ENCODE results near the gene TYW3. TPM values are rescaled to one million over a fixed set of nuclear protein-coding genes. Genes with fewer than 3 reads are reported as not detected.
A peak's percentile ranks its signal among the peaks of the same experiment; 100 is the strongest.
"Not testable (repeated sequence)": the region's sequence is repeated elsewhere in the genome, so short reads cannot be mapped to it uniquely, and the experiment has no call there.

TYW3 gene
- polyA plus RNA-seq, 3 donors, result 5.0 to 6.0 (median 5.2) TPM

- Histone ChIP-seq H3K79me2 (ENCODE audit: insufficient read depth, low read length) (peaks cover 8% of the 10 kb centered on the region), H2AFZ (ENCODE audit: insufficient read depth, low read depth, low read length, poor library complexity, severe bottlenecking) (peak overlapping the region; percentile 96), H3K9me3 (replicated peaks in 1 of 2; ENCODE audit: control insufficient read depth in 1 of 2, insufficient read depth in 1 of 2, low read length in 2 of 2) (peaks cover 0 to 5% of the 10 kb centered on the region in 2 donors), H3K4me2 (replicated peaks; ENCODE audit: extremely low read depth, low read length, poor library complexity, severe bottlenecking) (peak overlapping the region; percentile 88), H3K27me3 (ENCODE audit: control insufficient read depth in 2 of 2, insufficient read depth in 2 of 2, low read length in 2 of 2) (no peaks in the 10 kb centered on the region), H3K36me3 (replicated peaks in 1 of 2; ENCODE audit: control insufficient read depth in 1 of 2, insufficient read depth in 2 of 2, low read length in 2 of 2) (peaks cover 21 to 22% of the 10 kb centered on the region in 2 donors), H3K9ac (ENCODE audit: insufficient read depth, low read length, poor library complexity, severe bottlenecking) (peak overlapping the region; percentile 77), H4K20me1 (ENCODE audit: insufficient read depth, low read length) (no peaks in the 10 kb centered on the region), H3K27ac (ENCODE audit: low read depth in 1 of 2, low read length in 2 of 2) (peak overlapping the region; percentile 76 to 91), H3K4me3 (replicated peaks in 1 of 3; ENCODE audit: low read depth in 2 of 3, low read length in 3 of 3) (peak overlapping the region; percentile 69 to 96 (median 90)), H3K4me1 (ENCODE audit: control insufficient read depth in 1 of 2, insufficient read depth in 2 of 2, low read length in 2 of 2) (peaks cover 9 to 23% of the 10 kb centered on the region in 2 donors)
- WGBS (ENCODE audit: insufficient coverage), result 0% methylated on average over 1 of the region's 11 CpGs
- intact Hi-C loops (cut with micrococcal nuclease), result no loop called here
- Mint-ChIP-seq H3K27ac (peak overlapping the region; percentile 92 to 99 (median 96)), H3K9me3 (peaks cover 0 to 4% (median 0%) of the 10 kb centered on the region in 7 donors), H3K4me1 (peaks cover 15% of the 10 kb centered on the region), H3K4me3 (peak overlapping the region; percentile 99 to 100), H3K27me3 (ENCODE audit: low read depth in 3 of 3) (peaks cover 0 to 2% (median 0%) of the 10 kb centered on the region in 3 donors), H3K36me3 (peaks cover 21 to 25% of the 10 kb centered on the region in 2 donors)
- DNase-seq, result peak; percentile 35 to 52 (median 39)
- TF ChIP-seq, protein P1, sequence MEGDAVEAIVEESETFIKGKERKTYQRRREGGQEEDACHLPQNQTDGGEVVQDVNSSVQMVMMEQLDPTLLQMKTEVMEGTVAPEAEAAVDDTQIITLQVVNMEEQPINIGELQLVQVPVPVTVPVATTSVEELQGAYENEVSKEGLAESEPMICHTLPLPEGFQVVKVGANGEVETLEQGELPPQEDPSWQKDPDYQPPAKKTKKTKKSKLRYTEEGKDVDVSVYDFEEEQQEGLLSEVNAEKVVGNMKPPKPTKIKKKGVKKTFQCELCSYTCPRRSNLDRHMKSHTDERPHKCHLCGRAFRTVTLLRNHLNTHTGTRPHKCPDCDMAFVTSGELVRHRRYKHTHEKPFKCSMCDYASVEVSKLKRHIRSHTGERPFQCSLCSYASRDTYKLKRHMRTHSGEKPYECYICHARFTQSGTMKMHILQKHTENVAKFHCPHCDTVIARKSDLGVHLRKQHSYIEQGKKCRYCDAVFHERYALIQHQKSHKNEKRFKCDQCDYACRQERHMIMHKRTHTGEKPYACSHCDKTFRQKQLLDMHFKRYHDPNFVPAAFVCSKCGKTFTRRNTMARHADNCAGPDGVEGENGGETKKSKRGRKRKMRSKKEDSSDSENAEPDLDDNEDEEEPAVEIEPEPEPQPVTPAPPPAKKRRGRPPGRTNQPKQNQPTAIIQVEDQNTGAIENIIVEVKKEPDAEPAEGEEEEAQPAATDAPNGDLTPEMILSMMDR (IDR thresholded peaks at IDR 0.05), result peak; percentile 80
Observed at GRCh38 chr1:74733604-74734484, 892 bp downstream of the TYW3 start.

DNA sequence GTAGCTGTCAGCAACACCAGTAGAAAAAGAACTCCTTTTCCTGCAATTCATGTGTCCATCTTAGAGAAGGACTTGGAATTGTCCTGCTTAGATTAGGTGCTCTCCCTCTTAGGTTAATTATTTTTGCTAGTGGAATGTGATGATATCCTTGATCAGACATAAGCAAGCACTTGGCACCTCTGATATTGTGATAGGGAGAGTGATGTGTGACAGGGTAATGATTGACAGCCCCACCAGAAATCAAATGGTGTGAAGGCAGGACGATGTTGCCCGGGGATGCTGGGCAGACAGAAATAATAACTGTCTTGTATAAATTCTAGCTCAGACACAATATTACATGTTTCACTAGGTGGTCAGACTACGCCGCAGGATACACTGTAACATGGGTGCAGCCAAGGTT, 4.4 kb downstream of the TYW3 start:
- 96% methylated on average over 4 of the region's 4 CpGs for WGBS (ENCODE audit: insufficient coverage)
- no peak overlapping the region for H3K27ac Mint-ChIP-seq
- Histone ChIP-seq H3K9ac (ENCODE audit: insufficient read depth, low read length, poor library complexity, severe bottlenecking) (no peak overlapping the region), H3K27ac (ENCODE audit: low read depth in 1 of 2, low read length in 2 of 2) (no peak overlapping the region), H3K4me2 (replicated peaks; ENCODE audit: extremely low read depth, low read length, poor library complexity, severe bottlenecking) (no peak overlapping the region), H3K9me3 (replicated peaks in 1 of 2; ENCODE audit: control insufficient read depth in 1 of 2, insufficient read depth in 1 of 2, low read length in 2 of 2) (peaks cover 10 to 14% of the 10 kb centered on the region in 2 donors), H3K79me2 (ENCODE audit: insufficient read depth, low read length) (peaks cover 8% of the 10 kb centered on the region), H2AFZ (ENCODE audit: insufficient read depth, low read depth, low read length, poor library complexity, severe bottlenecking) (no peak overlapping the region), H3K4me3 (replicated peaks in 1 of 3; ENCODE audit: low read depth in 2 of 3, low read length in 3 of 3) (no peak overlapping the region), H3K4me1 (ENCODE audit: control insufficient read depth in 1 of 2, insufficient read depth in 2 of 2, low read length in 2 of 2) (peaks cover 9 to 20% of the 10 kb centered on the region in 2 donors), H4K20me1 (ENCODE audit: insufficient read depth, low read length) (no peaks in the 10 kb centered on the region), H3K36me3 (replicated peaks in 1 of 2; ENCODE audit: control insufficient read depth in 1 of 2, insufficient read depth in 2 of 2, low read length in 2 of 2) (peaks cover 48 to 55% of the 10 kb centered on the region in 2 donors), H3K27me3 (ENCODE audit: control insufficient read depth in 2 of 2, insufficient read depth in 2 of 2, low read length in 2 of 2) (no peaks in the 10 kb centered on the region)
- H3K27me3 Mint-ChIP-seq (ENCODE audit: low read depth in 3 of 3), result no peaks in the 10 kb centered on the region
- intact Hi-C loops (cut with micrococcal nuclease), result no loop called here
- TF ChIP-seq, protein P1 (IDR thresholded peaks at IDR 0.05), result no peak
- H3K4me3 Mint-ChIP-seq, result no peak overlapping the region
- peaks cover 9 to 20% (median 13%) of the 10 kb centered on the region in 7 donors for H3K9me3 Mint-ChIP-seq
- H3K36me3 Mint-ChIP-seq, result peaks cover 52 to 54% of the 10 kb centered on the region in 2 donors
- peaks cover 15% of the 10 kb centered on the region for H3K4me1 Mint-ChIP-seq
- no peak for DNase-seq

GRCh38 chr1:74740307-74740980, 7.5 kb downstream of the TYW3 start:
- H3K4me1 Mint-ChIP-seq; H3K27ac Mint-ChIP-seq; H3K4me1 ChIP-seq (ENCODE audit: control insufficient read depth in 1 of 2, insufficient read depth in 2 of 2, low read length in 2 of 2); H3K4me3 ChIP-seq (replicated peaks in 1 of 3; ENCODE audit: low read depth in 2 of 3, low read length in 3 of 3); H3K4me3 Mint-ChIP-seq; H3K27me3 ChIP-seq (ENCODE audit: control insufficient read depth in 2 of 2, insufficient read depth in 2 of 2, low read length in 2 of 2); DNase-seq; H2AFZ ChIP-seq (ENCODE audit: insufficient read depth, low read depth, low read length, poor library complexity, severe bottlenecking); H3K9ac ChIP-seq (ENCODE audit: insufficient read depth, low read length, poor library complexity, severe bottlenecking); intact Hi-C loops (cut with micrococcal nuclease); H3K4me2 ChIP-seq (replicated peaks; ENCODE audit: extremely low read depth, low read length, poor library complexity, severe bottlenecking); H3K79me2 ChIP-seq (ENCODE audit: insufficient read depth, low read length); H4K20me1 ChIP-seq (ENCODE audit: insufficient read depth, low read length); H3K27me3 Mint-ChIP-seq (ENCODE audit: low read depth in 3 of 3); H3K27ac ChIP-seq (ENCODE audit: low read depth in 1 of 2, low read length in 2 of 2): not testable (repeated sequence)
- 98% methylated on average over 5 of the region's 13 CpGs for WGBS (ENCODE audit: insufficient coverage)
- H3K9me3 Mint-ChIP-seq, result peaks cover 22 to 39% (median 29%) of the 10 kb centered on the region in 7 donors
- H3K9me3 ChIP-seq (replicated peaks in 1 of 2; ENCODE audit: control insufficient read depth in 1 of 2, insufficient read depth in 1 of 2, low read length in 2 of 2), result peaks cover 27 to 31% of the 10 kb centered on the region in 2 donors
- peaks cover 78 to 84% of the 10 kb centered on the region in 2 donors for H3K36me3 Mint-ChIP-seq
- peaks cover 53 to 86% of the 10 kb centered on the region in 2 donors for H3K36me3 ChIP-seq (replicated peaks in 1 of 2; ENCODE audit: control insufficient read depth in 1 of 2, insufficient read depth in 2 of 2, low read length in 2 of 2)
